GM12878 (cell line): ENCODE data around the gene ASB8. TPM values are rescaled to one million over a fixed set of nuclear protein-coding genes. Genes with fewer than 3 reads are reported as not detected.

Experiments
- ATAC-seq: fragments of 200-7000 bp; cut with Tn5 transposase; 3 replicates; pipeline ENCODE4 v1.9.1; 2020; ENCODE audit warnings: mild to moderate bottlenecking, moderate library complexity
- BruUV-seq: library from RNA; stranded (reverse); fragments of 400-500 nt; replicated peaks from 2 replicates; lab custom pipeline; 2021; lab: Mats Ljungman, UMichigan
- CTCF ChIA-PET: fragments of 300-600 bp; sonication (Branson Sonifier 250); formaldehyde crosslinking; extraction: SDS; loops from one replicate; lab custom pipeline; 2021; ENCODE audit warnings: inconsistent platforms; lab: Yijun Ruan, JAX
- POLR2A ChIA-PET: fragments of 350-600 bp; formaldehyde crosslinking; extraction: SDS; loops from one replicate; lab custom pipeline; 2021; ENCODE audit warnings: inconsistent platforms; lab: Charles Lee
- RAD21 ChIA-PET: fragments of 300-600 bp; sonication (Branson Sonifier 250); formaldehyde crosslinking; loops from one replicate; lab custom pipeline; 2023; ENCODE audit warnings: antibody characterized with exemption; ENCODE audit not compliant: unreplicated experiment; lab: Charles Lee
- SMC1A ChIA-PET: fragments of 300-600 bp; sonication (Branson Sonifier 250); formaldehyde crosslinking; loops from one replicate; lab custom pipeline; 2023; ENCODE audit not compliant: unreplicated experiment, uncharacterized antibody; lab: Charles Lee
- DNase-seq: peaks from one replicate; pipeline ENCODE4 v3.0.0-alpha.2; 2011; ENCODE audit warnings: low read depth, low spot score
- FAIRE-seq: peaks from 3 replicates; lab custom pipeline; 2011; peaks lifted over from hg19 to GRCh38; lab: Jason Lieb, UNC
- H2AFZ ChIP-seq: 2 replicates; pipeline ENCODE4 v1.6.0; 2011; ENCODE audit warnings: low read depth, low read length, control low read depth; ENCODE audit not compliant: control insufficient read depth
- H3K27ac ChIP-seq: 2 replicates; pipeline ENCODE4 v1.5.1; 2011; ENCODE audit warnings: control low read depth; ENCODE audit not compliant: control insufficient read depth, insufficient read depth
- H3K27me3 ChIP-seq, 2 experiments: replicated peaks in 1 of 2; 2 replicates each; pipeline versions ENCODE4 v1.6.0 to v1.6.1; 2011; ENCODE audit warnings: low read length in 1 of 2; ENCODE audit not compliant: control insufficient read depth in 2 of 2, insufficient read depth in 2 of 2
- H3K36me3 ChIP-seq, 2 experiments: 2 replicates each; pipeline ENCODE4 v1.5.1; 2011; ENCODE audit warnings: low read length in 1 of 2; ENCODE audit not compliant: control insufficient read depth in 2 of 2, insufficient read depth in 2 of 2
- H3K4me1 ChIP-seq: 2 replicates; pipeline ENCODE4 v1.6.1; 2011; ENCODE audit warnings: mild to moderate bottlenecking, low read length, moderate library complexity, mixed read lengths; ENCODE audit not compliant: control insufficient read depth, insufficient read depth
- H3K4me2 ChIP-seq: 2 replicates; pipeline ENCODE4 v1.6.0; 2011; ENCODE audit warnings: control low read depth; ENCODE audit not compliant: control insufficient read depth, insufficient read depth
- H3K4me3 ChIP-seq: fragments of 200-600 bp; sonication (generic); 2 replicates; pipeline ENCODE4 v1.5.1; 2016
- H3K79me2 ChIP-seq: 2 replicates; pipeline ENCODE4 v1.6.0; 2011; ENCODE audit warnings: low read length; ENCODE audit not compliant: control insufficient read depth, insufficient read depth
- H3K9ac ChIP-seq: 2 replicates; pipeline ENCODE4 v1.8.0; 2011; ENCODE audit warnings: low read length, control low read depth, mixed read lengths; ENCODE audit not compliant: control insufficient read depth, insufficient read depth
- H3K9me3 ChIP-seq: replicated peaks from 3 replicates; pipeline ENCODE4 v1.5.1; 2011; ENCODE audit warnings: mild to moderate bottlenecking, low read length; ENCODE audit not compliant: control insufficient read depth, insufficient read depth
- H4K20me1 ChIP-seq: 2 replicates; pipeline ENCODE4 v1.6.0; 2011; ENCODE audit not compliant: control insufficient read depth, insufficient read depth
- BRCA1 ChIP-seq: IDR thresholded peaks from 2 replicates; pipeline ENCODE4 v1.6.1; 2011; ENCODE audit warnings: low read depth, low read length, improper control_type of control experiment
- CHD2 ChIP-seq: IDR thresholded peaks from 2 replicates; pipeline ENCODE4 v1.6.1; 2011; ENCODE audit warnings: low read depth, low read length, improper control_type of control experiment, borderline replicate concordance
- EGR1 ChIP-seq, 2 experiments: IDR thresholded peaks; 1 replicate in 1 of 2; 2 replicates in 1 of 2; pipeline ENCODE4 v1.6.1; 2011 to 2012; ENCODE audit warnings: low read depth in 2 of 2, low read length in 2 of 2, borderline replicate concordance in 1 of 2, mild to moderate bottlenecking in 1 of 2, moderate library complexity in 1 of 2
- EP300 ChIP-seq, 2 experiments: fragments of 150-350 bp in 1 of 2; IDR thresholded peaks; 2 replicates each; pipeline ENCODE4 v1.6.1; 2011 to 2012; ENCODE audit warnings: low read depth in 2 of 2, low read length in 2 of 2, borderline replicate concordance in 1 of 2, improper control_type of control experiment in 1 of 2, inconsistent platforms in 1 of 2; ENCODE audit not compliant: control insufficient read depth in 1 of 2
- MTA3 ChIP-seq: IDR thresholded peaks from 2 replicates; pipeline ENCODE4 v1.6.1; 2012; ENCODE audit warnings: low read length, inconsistent platforms, borderline replicate concordance
- NFXL1 ChIP-seq: fragments of 450-650 bp; IDR thresholded peaks from 2 replicates; pipeline ENCODE4 v1.6.1; 2017; ENCODE audit warnings: antibody characterized with exemption, mild to moderate bottlenecking, borderline replicate concordance
- RAD51 ChIP-seq: fragments of 450-650 bp; IDR thresholded peaks from 2 replicates; pipeline ENCODE4 v1.6.1; 2016; ENCODE audit warnings: moderate library complexity, mild to moderate bottlenecking, inconsistent platforms
- SREBF1 ChIP-seq: IDR thresholded peaks from 2 replicates; pipeline ENCODE4 v1.6.1; 2012; ENCODE audit warnings: mild to moderate bottlenecking, low read length
- STAT3 ChIP-seq: IDR thresholded peaks from 2 replicates; pipeline ENCODE4 v1.6.1; 2011; ENCODE audit warnings: low read depth, low read length, improper control_type of control experiment
- TCF7 ChIP-seq: IDR thresholded peaks from 2 replicates; pipeline ENCODE4 v1.6.1; 2014; ENCODE audit warnings: antibody characterized with exemption, borderline replicate concordance
- YBX1 ChIP-seq: fragments of 450-650 bp; IDR thresholded peaks from 2 replicates; pipeline ENCODE4 v1.6.1; 2016; ENCODE audit warnings: antibody characterized with exemption
- ZNF217 ChIP-seq: fragments of 450-650 bp; IDR thresholded peaks from 2 replicates; pipeline ENCODE4 v1.6.1; 2017; ENCODE audit warnings: antibody characterized with exemption, mild to moderate bottlenecking
- WGBS: methylation state at CpG from one replicate; pipeline ENCODE4 v1.1.6; 2016; ENCODE audit warnings: low lambda C conversion rate; ENCODE audit not compliant: insufficient replicate concordance, insufficient coverage; ENCODE audit errors: missing lambda C conversion rate; 5-methylcytosine and 5-hydroxymethylcytosine counted together
- in situ Hi-C: fragments of 300-500 bp; cut with MboI; formaldehyde crosslinking; loops from 9 replicates; pipeline ENCODE4 v1.14.3; 2018; ENCODE audit warnings: mixed read lengths
- intact Hi-C: fragments of 100-400 bp; cut with micrococcal nuclease; formaldehyde crosslinking; loops from one replicate; pipeline ENCODE4 v1.14.2; 2022; ENCODE audit not compliant: unreplicated experiment
- polyA plus RNA-seq, 11 experiments: library from polyadenylated mRNA; depleted of rRNA in 4 of 11; unstranded in 6 of 11; stranded (reverse) in 5 of 11; fragments of >200 nt; fragmentation: Nextera tagmentation in 4 of 11; fragmentation: Illumina TruSeq in 1 of 11; extraction: Ambion mirVana in 4 of 11; extraction: Trizol in 1 of 11; gene quantifications; 1 replicate in 1 of 11; 2 replicates in 10 of 11; pipeline versions ENCODE4 v1.2.1 to v1.2.3, GENCODE V29; 2011 to 2016; ENCODE audit warnings: inconsistent platforms in 2 of 11, missing spikeins in 2 of 11, low read depth in 1 of 11
- total RNA-seq, 4 experiments: library from RNA; depleted of rRNA in 3 of 4; stranded (reverse); fragments of >200 nt in 3 of 4; fragmentation: Illumina TruSeq in 1 of 4; extraction: Trizol in 1 of 4; gene quantifications; 2 replicates each; pipeline versions ENCODE4 v1.2.1 to v1.2.3, GENCODE V29; 2013 to 2021

The ASB8 gene
- total and polyA plus RNA-seq, 10 of the 15 experiments (the other 5 are each of a cell fraction or from before 2014, with no cell fraction given) = 23.7 to 48.0 (median 29.1) TPM

- Histone ChIP-seq H3K9ac (no peak overlapping the region), H3K36me3 (no peaks in the 10 kb centered on the region), H3K4me3 (no peak overlapping the region), H3K27me3 (peaks cover 0 to 2% of the 10 kb centered on the region in 2 experiments; a peak in 2 of 4 replicates), H3K27ac (no peak overlapping the region), H3K79me2 (no peaks in the 10 kb centered on the region), H3K4me1 (no peaks in the 10 kb centered on the region), H2AFZ (no peak overlapping the region), H3K4me2 (no peak overlapping the region), H3K9me3 (no peaks in the 10 kb centered on the region), H4K20me1 (no peaks in the 10 kb centered on the region)
- intact Hi-C loops (loop anchor here (5.0 kb wide), 1 partner anchor 452 kb away; no protein-coding TSS in a partner anchor), in situ Hi-C loops (loop anchor here (5.0 kb wide), 1 partner anchor 457 kb away; no protein-coding TSS in a partner anchor)
- no TSS peak for BruUV-seq
- RAD21 ChIA-PET = no interaction called here
- no peak for TF ChIP-seq SREBF1
- no peak for TF ChIP-seq RAD51
- no peak for TF ChIP-seq BRCA1
- no peak for TF ChIP-seq STAT3
- TF ChIP-seq CHD2 = no peak
- TF ChIP-seq TCF7 = no peak
- no peak for TF ChIP-seq NFXL1
- TF ChIP-seq MTA3 = no peak
- TF ChIP-seq ZNF217 = no peak
- no peak for TF ChIP-seq EP300 (IDR thresholded peaks at IDR 0.05; ENCODE audit: borderline replicate concordance in 1 of 2, control insufficient read depth in 1 of 2, low read depth in 2 of 2, low read length in 2 of 2)
- TF ChIP-seq YBX1 = no peak
- TF ChIP-seq EGR1 (IDR thresholded peaks at IDR 0.05; ENCODE audit: borderline replicate concordance in 1 of 2, low read depth in 2 of 2, low read length in 2 of 2) = no peak
- ATAC-seq = no peak
- no peak for FAIRE-seq
- CTCF ChIA-PET = interaction anchor here (0.7 kb wide), 1 partner anchor 20 kb away, joined by 3 read pairs; no protein-coding TSS in a partner anchor
- POLR2A ChIA-PET = no interaction called here
- no peak for DNase-seq
- 63% methylated on average over 19 of the region's 19 CpGs for WGBS
- SMC1A ChIA-PET = interaction anchor here (1.6 kb wide), 1 partner anchor 9 kb away, joined by 3 read pairs; no protein-coding TSS in a partner anchor
Measured at GRCh38 chr12:48169011-48169410, 11.7 kb upstream of the ASB8 start.
